ENCODE data around the gene SHF.

SHF gene

DNA sequence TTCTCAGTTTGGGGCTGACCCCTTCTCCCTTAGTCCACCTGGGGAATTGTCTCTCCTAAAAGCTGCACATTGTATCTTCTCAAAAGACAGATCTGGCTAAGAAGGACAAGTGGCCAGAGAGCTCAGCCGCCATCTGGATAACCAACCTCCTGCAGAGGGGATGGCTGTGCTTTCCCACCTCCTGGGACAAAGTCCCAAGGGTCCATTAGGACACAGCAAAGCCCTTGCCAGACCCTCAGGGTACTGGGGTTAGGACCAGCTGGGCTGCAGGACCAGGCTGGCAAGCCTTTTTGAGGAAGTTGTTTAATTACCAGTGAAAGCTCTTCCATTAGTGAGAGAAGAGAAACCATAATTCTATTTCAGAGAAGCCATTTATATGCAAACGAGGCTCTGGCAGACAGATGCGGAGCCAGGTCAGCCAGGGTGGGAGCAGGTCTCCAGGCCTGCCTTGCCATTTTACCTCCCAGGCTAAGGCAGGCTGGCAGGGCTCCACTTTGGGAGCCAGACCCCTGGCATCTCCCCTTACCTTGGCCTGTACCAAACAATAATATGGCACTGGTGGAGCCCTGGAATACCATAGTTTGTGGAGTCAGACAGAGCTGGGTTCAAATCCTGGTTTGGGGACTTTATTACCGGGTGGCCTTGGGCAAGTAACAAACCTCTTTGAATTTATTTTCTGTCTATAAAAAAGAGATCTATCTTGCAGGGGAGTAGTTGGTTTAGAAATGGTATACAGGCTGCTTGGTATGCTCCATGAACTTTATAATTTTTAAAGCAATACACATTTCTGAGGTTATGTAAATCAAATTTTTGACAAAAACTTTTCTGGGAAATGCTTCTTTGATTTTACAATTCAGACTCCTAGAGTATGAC lies 17.9 kb downstream of the SHF start:
- H3F3A ChIP-seq (ENCODE audit: low read depth): no peaks in the 10 kb centered on the region
- H3K79me2 ChIP-seq (ENCODE audit: insufficient read depth, low read length): peaks cover 19% of the 10 kb centered on the region
- H3K4me1 ChIP-seq (ENCODE audit: insufficient read depth, low read length, poor library complexity, severe bottlenecking): peaks cover 24% of the 10 kb centered on the region
- no peaks in the 10 kb centered on the region for H3K9me2 ChIP-seq (replicated peaks; ENCODE audit: low read depth, low read length)
- H3K9me3 ChIP-seq (ENCODE audit: insufficient read depth, low read depth, low read length): no peaks in the 10 kb centered on the region
- H3K36me3 ChIP-seq (ENCODE audit: insufficient read depth, low read length): peaks cover 35% of the 10 kb centered on the region; the same call in 1 of the 2 replicates
- H3K4me3 ChIP-seq (ENCODE audit: low read length, poor library complexity, severe bottlenecking): no peak overlapping the region
- no peak for TF ChIP-seq EZH2phosphoT487 (IDR thresholded peaks at IDR 0.05; ENCODE audit: borderline replicate concordance)
- TF ChIP-seq, protein P1, sequence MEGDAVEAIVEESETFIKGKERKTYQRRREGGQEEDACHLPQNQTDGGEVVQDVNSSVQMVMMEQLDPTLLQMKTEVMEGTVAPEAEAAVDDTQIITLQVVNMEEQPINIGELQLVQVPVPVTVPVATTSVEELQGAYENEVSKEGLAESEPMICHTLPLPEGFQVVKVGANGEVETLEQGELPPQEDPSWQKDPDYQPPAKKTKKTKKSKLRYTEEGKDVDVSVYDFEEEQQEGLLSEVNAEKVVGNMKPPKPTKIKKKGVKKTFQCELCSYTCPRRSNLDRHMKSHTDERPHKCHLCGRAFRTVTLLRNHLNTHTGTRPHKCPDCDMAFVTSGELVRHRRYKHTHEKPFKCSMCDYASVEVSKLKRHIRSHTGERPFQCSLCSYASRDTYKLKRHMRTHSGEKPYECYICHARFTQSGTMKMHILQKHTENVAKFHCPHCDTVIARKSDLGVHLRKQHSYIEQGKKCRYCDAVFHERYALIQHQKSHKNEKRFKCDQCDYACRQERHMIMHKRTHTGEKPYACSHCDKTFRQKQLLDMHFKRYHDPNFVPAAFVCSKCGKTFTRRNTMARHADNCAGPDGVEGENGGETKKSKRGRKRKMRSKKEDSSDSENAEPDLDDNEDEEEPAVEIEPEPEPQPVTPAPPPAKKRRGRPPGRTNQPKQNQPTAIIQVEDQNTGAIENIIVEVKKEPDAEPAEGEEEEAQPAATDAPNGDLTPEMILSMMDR (conservative IDR thresholded peaks at IDR 0.05; ENCODE audit: low read length): no peak
- no peaks in the 10 kb centered on the region for H4K20me1 ChIP-seq (ENCODE audit: insufficient read depth, low read length, poor library complexity, severe bottlenecking)
- H3K4me2 ChIP-seq (ENCODE audit: low read depth, low read length, poor library complexity, severe bottlenecking): no peak overlapping the region
- H2AFZ ChIP-seq (ENCODE audit: low read length): no peak overlapping the region
- no peak overlapping the region for H3K9ac ChIP-seq (ENCODE audit: low read depth, low read length, poor library complexity, severe bottlenecking)
- no peaks in the 10 kb centered on the region for H3K27me3 ChIP-seq (ENCODE audit: insufficient read depth, low read length, poor library complexity, severe bottlenecking)

DNA sequence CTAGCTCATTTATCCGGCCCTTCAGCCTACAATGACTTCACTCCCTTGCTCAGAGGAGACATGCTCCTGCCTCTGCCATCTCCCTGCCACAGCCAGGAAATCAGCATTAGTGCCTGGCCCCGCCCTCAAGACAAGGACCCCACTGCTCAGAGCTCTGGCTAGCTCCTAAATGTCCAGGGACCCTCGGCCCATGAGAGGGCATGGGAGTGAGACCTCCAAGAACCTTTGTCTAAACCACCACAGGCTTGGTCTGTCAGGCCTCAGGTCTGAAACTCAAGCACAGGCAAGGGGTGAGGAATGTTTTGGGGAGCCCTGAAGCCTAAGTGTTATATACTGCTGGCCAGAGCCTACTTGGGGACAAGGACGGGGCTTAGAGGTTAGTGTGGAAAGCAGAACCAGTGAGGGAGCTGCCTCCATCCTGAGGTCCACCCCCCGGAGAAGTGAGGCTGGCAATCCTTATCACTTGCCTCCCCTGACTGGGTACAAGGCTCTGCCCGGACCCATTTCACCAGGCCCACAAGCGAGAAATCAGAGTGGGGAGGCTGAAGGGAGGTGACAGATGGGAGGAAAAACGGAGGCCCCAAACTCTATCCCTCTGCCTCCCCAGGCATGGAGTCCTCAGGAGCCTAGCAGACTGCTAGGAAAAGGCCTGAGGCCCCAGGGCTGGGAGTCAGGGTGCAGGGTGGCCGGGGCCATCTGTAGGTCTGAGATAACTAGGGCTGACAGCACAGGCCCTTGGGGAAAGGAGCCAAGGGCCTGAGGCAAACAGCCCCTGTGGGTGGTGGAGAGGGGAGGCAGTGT lies 18.8 kb downstream of the SHF start:
- Histone ChIP-seq H3K4me2 (ENCODE audit: low read depth, low read length, poor library complexity, severe bottlenecking) (no peak overlapping the region), H3F3A (ENCODE audit: low read depth) (no peaks in the 10 kb centered on the region), H3K27me3 (ENCODE audit: insufficient read depth, low read length, poor library complexity, severe bottlenecking) (no peaks in the 10 kb centered on the region), H3K4me3 (ENCODE audit: low read length, poor library complexity, severe bottlenecking) (no peak overlapping the region), H3K9me3 (ENCODE audit: insufficient read depth, low read depth, low read length) (no peaks in the 10 kb centered on the region), H4K20me1 (ENCODE audit: insufficient read depth, low read length, poor library complexity, severe bottlenecking) (no peaks in the 10 kb centered on the region), H3K79me2 (ENCODE audit: insufficient read depth, low read length) (peaks cover 15% of the 10 kb centered on the region), H3K36me3 (ENCODE audit: insufficient read depth, low read length) (peaks cover 27% of the 10 kb centered on the region; the same call in 1 of the 2 replicates), H3K4me1 (ENCODE audit: insufficient read depth, low read length, poor library complexity, severe bottlenecking) (peaks cover 27% of the 10 kb centered on the region), H2AFZ (ENCODE audit: low read length) (no peak overlapping the region), H3K9me2 (replicated peaks; ENCODE audit: low read depth, low read length) (no peaks in the 10 kb centered on the region), H3K9ac (ENCODE audit: low read depth, low read length, poor library complexity, severe bottlenecking) (no peak overlapping the region)
- no peak for TF ChIP-seq EZH2phosphoT487 (IDR thresholded peaks at IDR 0.05; ENCODE audit: borderline replicate concordance)
- TF ChIP-seq, protein P1 (conservative IDR thresholded peaks at IDR 0.05; ENCODE audit: low read length): no peak

DNA sequence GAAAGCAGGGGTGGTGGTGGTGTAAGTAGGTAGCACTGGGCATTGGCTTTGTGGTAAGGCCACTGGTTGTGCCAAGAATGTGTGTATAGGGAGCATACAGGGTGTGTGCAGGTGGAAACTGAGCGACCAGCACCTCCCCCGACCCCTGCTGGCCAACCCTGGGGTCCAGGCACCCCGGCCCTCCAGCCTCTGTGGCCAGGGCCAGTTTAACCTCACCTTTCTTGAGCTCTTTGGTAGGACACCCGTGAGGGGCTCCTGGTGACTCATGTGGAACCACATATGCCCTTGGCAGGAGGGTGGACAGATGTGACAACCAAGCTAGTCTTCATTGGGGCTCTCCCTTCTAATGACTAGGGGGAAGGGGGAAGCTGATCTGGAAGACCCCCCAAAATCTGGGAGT lies 19.5 kb downstream of the SHF start:
- no peaks in the 10 kb centered on the region for H3K27me3 ChIP-seq (ENCODE audit: insufficient read depth, low read length, poor library complexity, severe bottlenecking)
- H3F3A ChIP-seq (ENCODE audit: low read depth): no peaks in the 10 kb centered on the region
- H3K36me3 ChIP-seq (ENCODE audit: insufficient read depth, low read length): peaks cover 20% of the 10 kb centered on the region; the same call in 1 of the 2 replicates
- H2AFZ ChIP-seq (ENCODE audit: low read length): no peak overlapping the region
- H3K4me2 ChIP-seq (ENCODE audit: low read depth, low read length, poor library complexity, severe bottlenecking): no peak overlapping the region
- no peak for TF ChIP-seq EZH2phosphoT487 (IDR thresholded peaks at IDR 0.05; ENCODE audit: borderline replicate concordance)
- TF ChIP-seq, protein P1 (conservative IDR thresholded peaks at IDR 0.05; ENCODE audit: low read length): no peak
- no peaks in the 10 kb centered on the region for H3K9me3 ChIP-seq (ENCODE audit: insufficient read depth, low read depth, low read length)
- H3K4me1 ChIP-seq (ENCODE audit: insufficient read depth, low read length, poor library complexity, severe bottlenecking): peaks cover 27% of the 10 kb centered on the region
- H3K9me2 ChIP-seq (replicated peaks; ENCODE audit: low read depth, low read length): no peaks in the 10 kb centered on the region
- H4K20me1 ChIP-seq (ENCODE audit: insufficient read depth, low read length, poor library complexity, severe bottlenecking): no peaks in the 10 kb centered on the region
- peak overlapping the region; percentile 98 for H3K9ac ChIP-seq (ENCODE audit: low read depth, low read length, poor library complexity, severe bottlenecking)
- H3K4me3 ChIP-seq (ENCODE audit: low read length, poor library complexity, severe bottlenecking): no peak overlapping the region
- peaks cover 15% of the 10 kb centered on the region for H3K79me2 ChIP-seq (ENCODE audit: insufficient read depth, low read length)

Data from Loucy (cell line).